Mucosa of rectum (tissue), 2 donors: ENCODE measurements around the gene TRMT61B.

Source experiments
- H3K27ac ChIP-seq, 2 donors: one replicate each; pipeline ENCODE4 v1.7.0; 2013; ENCODE audit warnings: inconsistent platforms in 2 of 2, low read depth in 2 of 2, low read length in 2 of 2
- H3K27me3 ChIP-seq, 2 donors: one replicate each; pipeline ENCODE4 v1.7.0; 2013; ENCODE audit warnings: low read length in 2 of 2; ENCODE audit not compliant: control insufficient read depth in 2 of 2, insufficient read depth in 2 of 2
- H3K36me3 ChIP-seq, 2 donors: one replicate each; pipeline ENCODE4 v1.7.0; 2013; ENCODE audit warnings: low read length in 2 of 2; ENCODE audit not compliant: control insufficient read depth in 2 of 2, insufficient read depth in 2 of 2
- H3K4me1 ChIP-seq, 2 donors: one replicate each; pipeline ENCODE4 v1.7.0; 2013; ENCODE audit warnings: low read length in 2 of 2, mild to moderate bottlenecking in 1 of 2; ENCODE audit not compliant: control insufficient read depth in 2 of 2, insufficient read depth in 2 of 2
- H3K4me3 ChIP-seq, 2 donors: one replicate each; pipeline ENCODE4 v1.7.0; 2013; ENCODE audit warnings: low read length in 2 of 2
- H3K9ac ChIP-seq, 2 donors: one replicate each; pipeline ENCODE4 v1.7.0; 2013; ENCODE audit warnings: low read length in 2 of 2, low read depth in 1 of 2, mild to moderate bottlenecking in 1 of 2
- H3K9me3 ChIP-seq, 2 donors: one replicate each; pipeline ENCODE4 v1.7.0; 2013; ENCODE audit warnings: low read length in 2 of 2; ENCODE audit not compliant: control insufficient read depth in 2 of 2
- donor health status: healthy.
- donor health status: Normal muscosa, but diverticular disease.

Gene TRMT61B

GRCh38 chr2:28868611-28869010 is 1.5 kb downstream of the TRMT61B start:
- Histone ChIP-seq H3K4me1 (peaks cover 22 to 24% of the 10 kb centered on the region in 2 donors), H3K9me3 (no peaks in the 10 kb centered on the region), H3K27ac (no peak overlapping the region), H3K4me3 (peak overlapping the region; percentile 93 to 99), H3K9ac (no peak overlapping the region), H3K27me3 (no peaks in the 10 kb centered on the region), H3K36me3 (peaks cover 4% of the 10 kb centered on the region in 2 donors)

DNA sequence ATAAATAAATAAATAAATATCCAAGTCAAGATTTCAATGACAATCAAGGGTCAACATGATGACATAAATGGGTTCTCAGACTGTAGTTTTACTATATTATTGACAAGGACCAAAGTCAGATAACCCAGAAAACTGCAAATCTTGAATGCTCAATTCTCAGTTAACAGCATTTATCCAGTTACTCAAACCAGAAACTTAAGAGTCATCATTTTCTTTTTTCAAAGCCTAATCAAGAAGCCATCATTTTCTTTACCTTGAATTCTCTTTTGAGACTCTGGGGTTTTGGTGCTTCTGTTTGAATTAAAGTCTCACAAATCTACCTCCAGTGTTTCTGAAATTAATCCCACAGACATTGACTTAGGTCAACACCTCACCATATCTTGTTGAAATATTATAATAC is 14.1 kb downstream of the TRMT61B start:
- peaks cover 7 to 8% of the 10 kb centered on the region in 2 donors for H3K36me3 ChIP-seq
- H3K27ac ChIP-seq: no peak overlapping the region
- H3K9ac ChIP-seq: no peak overlapping the region
- no peaks in the 10 kb centered on the region for H3K9me3 ChIP-seq
- H3K4me3 ChIP-seq: no peak overlapping the region
- no peaks in the 10 kb centered on the region for H3K27me3 ChIP-seq
- no peaks in the 10 kb centered on the region for H3K4me1 ChIP-seq

- Histone ChIP-seq H3K9me3 (no peaks in the 10 kb centered on the region), H3K36me3 (peaks cover under 1 to 2% of the 10 kb centered on the region in 2 donors), H3K27me3 (no peaks in the 10 kb centered on the region), H3K4me3 (no peak overlapping the region), H3K4me1 (no peaks in the 10 kb centered on the region), H3K9ac (no peak overlapping the region), H3K27ac (no peak overlapping the region)
Observed at GRCh38 chr2:28855193-28855592, 14.9 kb downstream of the TRMT61B start.

- Histone ChIP-seq H3K9ac (no peak overlapping the region), H3K4me3 (no peak overlapping the region), H3K27ac (no peak overlapping the region), H3K27me3 (no peaks in the 10 kb centered on the region), H3K9me3 (no peaks in the 10 kb centered on the region), H3K36me3 (no peaks in the 10 kb centered on the region), H3K4me1 (no peaks in the 10 kb centered on the region)
Observed at GRCh38 chr2:28842042-28842441, 28.1 kb downstream of the TRMT61B start.

GRCh38 chr2:28838971-28839370 is 31.1 kb downstream of the TRMT61B start:
- H3K27ac ChIP-seq: no peak overlapping the region
- H3K4me1 ChIP-seq: no peaks in the 10 kb centered on the region
- no peaks in the 10 kb centered on the region for H3K27me3 ChIP-seq
- H3K4me3 ChIP-seq: no peak overlapping the region
- no peaks in the 10 kb centered on the region for H3K9me3 ChIP-seq
- no peaks in the 10 kb centered on the region for H3K36me3 ChIP-seq
- H3K9ac ChIP-seq: no peak overlapping the region

DNA sequence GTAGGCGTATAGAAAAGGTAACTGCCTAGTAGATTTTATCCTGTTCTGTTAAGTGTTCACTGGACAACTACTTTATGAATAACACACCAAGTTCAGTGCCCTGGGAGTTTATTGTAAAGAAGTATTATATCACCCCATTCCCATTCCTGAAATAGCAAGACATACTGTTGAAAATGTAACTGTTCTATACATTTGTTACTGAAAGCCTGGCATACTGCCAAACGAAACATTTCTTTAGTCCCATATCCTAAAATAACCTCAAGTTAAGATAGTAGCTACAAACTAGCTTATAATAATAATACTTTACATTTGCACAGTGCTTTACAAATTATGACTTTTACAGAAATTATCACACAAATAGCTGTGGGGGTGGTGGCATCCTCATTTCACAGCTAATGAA is 34.3 kb downstream of the TRMT61B start:
- Histone ChIP-seq H3K27me3 (no peaks in the 10 kb centered on the region), H3K4me1 (no peaks in the 10 kb centered on the region), H3K4me3 (no peak overlapping the region), H3K36me3 (no peaks in the 10 kb centered on the region), H3K27ac (no peak overlapping the region), H3K9ac (no peak overlapping the region), H3K9me3 (no peaks in the 10 kb centered on the region)

GRCh38 chr2:28833740-28834470 is 36.2 kb downstream of the TRMT61B start:
- no peaks in the 10 kb centered on the region for H3K36me3 ChIP-seq
- H3K4me1 ChIP-seq: no peaks in the 10 kb centered on the region
- no peak overlapping the region for H3K27ac ChIP-seq
- no peaks in the 10 kb centered on the region for H3K9me3 ChIP-seq
- no peaks in the 10 kb centered on the region for H3K27me3 ChIP-seq
- no peak overlapping the region for H3K9ac ChIP-seq
- no peak overlapping the region for H3K4me3 ChIP-seq

GRCh38 chr2:28828382-28828781 is 41.7 kb downstream of the TRMT61B start:
- Histone ChIP-seq H3K36me3 (no peaks in the 10 kb centered on the region), H3K9me3 (no peaks in the 10 kb centered on the region), H3K27me3 (no peaks in the 10 kb centered on the region), H3K9ac (no peak overlapping the region), H3K27ac (no peak overlapping the region), H3K4me1 (no peaks in the 10 kb centered on the region), H3K4me3 (no peak overlapping the region)

- Histone ChIP-seq H3K4me1 (no peaks in the 10 kb centered on the region), H3K9me3 (no peaks in the 10 kb centered on the region), H3K36me3 (no peaks in the 10 kb centered on the region), H3K27ac (no peak overlapping the region), H3K9ac (no peak overlapping the region), H3K4me3 (no peak overlapping the region), H3K27me3 (no peaks in the 10 kb centered on the region)
Observed at GRCh38 chr2:28824870-28825269, 45.2 kb downstream of the TRMT61B start.

DNA sequence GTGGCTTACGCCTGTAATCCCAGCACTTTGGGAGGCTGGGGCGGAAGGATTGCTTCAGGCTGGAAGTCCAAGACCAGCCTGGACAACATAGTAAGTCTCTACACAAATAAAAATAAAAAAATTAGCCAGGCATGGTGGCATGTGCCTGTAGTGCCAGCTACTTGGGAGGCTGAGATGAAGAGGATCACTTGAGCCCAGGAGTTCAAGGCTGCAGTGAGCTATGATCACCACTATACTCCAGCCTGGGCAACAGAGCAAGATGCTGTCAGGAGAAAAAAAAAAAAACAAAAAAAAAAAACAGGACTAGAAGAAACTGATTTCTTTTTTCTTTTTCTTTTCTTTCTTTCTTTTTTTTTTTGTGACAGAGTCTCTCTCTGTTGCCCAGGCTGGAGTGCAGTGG is 45.9 kb downstream of the TRMT61B start:
- no peaks in the 10 kb centered on the region for H3K9me3 ChIP-seq
- no peaks in the 10 kb centered on the region for H3K36me3 ChIP-seq
- no peaks in the 10 kb centered on the region for H3K27me3 ChIP-seq
- H3K4me3 ChIP-seq: no peak overlapping the region
- no peak overlapping the region for H3K27ac ChIP-seq
- H3K4me1 ChIP-seq: no peaks in the 10 kb centered on the region
- H3K9ac ChIP-seq: no peak overlapping the region
